Upper lobe of left lung (tissue), 6 donors: Measurements from ENCODE around the gene DENND1A. TPM values are rescaled to one million over a fixed set of nuclear protein-coding genes. Genes with fewer than 3 reads are reported as not detected.

Experiments
- ATAC-seq, 2 donors: fragments of 200-7000 bp; cut with Tn5 transposase; one replicate each; pipeline ENCODE4 v1.9.1; 2022; ENCODE audit warnings: mild to moderate bottlenecking in 2 of 2, moderate library complexity in 2 of 2; ENCODE audit not compliant: low FRiP score in 2 of 2
- DNase-seq, 2 donors: peaks; one replicate each; pipeline ENCODE4 v3.0.0-alpha.2; 2019 to 2020
- H3K27ac ChIP-seq, 4 donors: fragments of 200-600 bp; sonication (generic); one replicate each; pipeline ENCODE4 v1.5.1; 2016 to 2019
- H3K27me3 ChIP-seq, 4 donors: fragments of 200-600 bp; sonication (generic); one replicate each; pipeline ENCODE4 v1.5.1; 2017 to 2019
- H3K36me3 ChIP-seq, 4 donors: fragments of 200-600 bp; sonication (generic); one replicate each; pipeline ENCODE4 v1.5.1; 2016 to 2019
- H3K4me1 ChIP-seq, 4 donors: fragments of 200-600 bp; sonication (generic); one replicate each; pipeline ENCODE4 v1.5.1; 2018 to 2019
- H3K4me3 ChIP-seq, 4 donors: fragments of 200-600 bp; sonication (generic); one replicate each; pipeline ENCODE4 v1.5.1; 2017 to 2019; ENCODE audit warnings: mild to moderate bottlenecking in 2 of 4, moderate library complexity in 1 of 4
- H3K9me3 ChIP-seq, 4 donors: fragments of 200-600 bp; sonication (generic); one replicate each; pipeline ENCODE4 v1.5.1; 2018 to 2019
- CTCF ChIP-seq, 6 experiments: fragments of 450-650 bp in 4 of 6; fragments of 200-600 bp in 2 of 6; sonication (generic) in 2 of 6; IDR thresholded peaks; one replicate each; pipeline ENCODE4 v1.5.1; 2016 to 2019; ENCODE audit warnings: antibody characterized with exemption in 6 of 6
- EP300 ChIP-seq, 4 donors: sonication (generic); formaldehyde crosslinking; IDR thresholded peaks; one replicate each; pipeline ENCODE4 v1.5.1; 2017; ENCODE audit warnings: antibody characterized with exemption in 4 of 4, control low read depth in 2 of 4
- POLR2A ChIP-seq, 4 donors: fragments of 450-650 bp; IDR thresholded peaks; one replicate each; pipeline ENCODE4 v1.5.1; 2016 to 2017; ENCODE audit warnings: antibody characterized with exemption in 4 of 4, mild to moderate bottlenecking in 2 of 4
- POLR2AphosphoS5 ChIP-seq, 2 donors: sonication (generic); formaldehyde crosslinking; IDR thresholded peaks; one replicate each; pipeline ENCODE4 v1.5.1; 2017; ENCODE audit warnings: antibody characterized with exemption in 2 of 2
- WGBS, 2 donors: methylation state at CpG; one replicate each; pipeline ENCODE4 v1.1.5; 2017 to 2018; 5-methylcytosine and 5-hydroxymethylcytosine counted together
- total RNA-seq, 6 donors: library from RNA; depleted of rRNA in 4 of 6; stranded (reverse); fragments of >200 nt in 4 of 6; gene quantifications; one replicate each; pipeline versions ENCODE4 v1.1.0 to v1.2.1, GENCODE V29; 2016 to 2021
- donor health status: DM: no; HTN: no; CAD: no; lungs with moderate emphysema.
- donor health status: DM: no; HTN: yes; CAD: no; lungs with severe emphysema.

DENND1A gene
- total RNA-seq, 6 donors from 2014 or later = 9.8 to 46.1 (median 16.0) TPM

- peaks cover 0 to 21% (median 6%) of the 10 kb centered on the region in 4 donors for H3K36me3 ChIP-seq
- no peak overlapping the region for H3K27ac ChIP-seq
- no peak for TF ChIP-seq CTCF (IDR thresholded peaks at IDR 0.05)
- no peak for TF ChIP-seq POLR2AphosphoS5 (IDR thresholded peaks at IDR 0.05)
- no peak for TF ChIP-seq EP300 (IDR thresholded peaks at IDR 0.05)
- no peak for TF ChIP-seq POLR2A (IDR thresholded peaks at IDR 0.05)
- WGBS, 2 donors = 90 to 96% methylated on average over 14 to 17 of the region's 30 CpGs
- peak in 1 of 2 donors; percentile 63 for DNase-seq
- H3K4me1 ChIP-seq = peaks cover 0 to 9% (median 4%) of the 10 kb centered on the region in 4 donors
- H3K4me3 ChIP-seq = no peak overlapping the region
- ATAC-seq = no peak
- H3K27me3 ChIP-seq = peaks cover 0 to 9% (median 1%) of the 10 kb centered on the region in 4 donors
- no peaks in the 10 kb centered on the region for H3K9me3 ChIP-seq
Observed at GRCh38 chr9:123378956-123379660, 550.8 kb downstream of the DENND1A start.

- ATAC-seq = no peak
- 89 to 100% methylated on average over 2 to 10 of the region's 10 CpGs for WGBS, 2 donors
Observed at GRCh38 chr9:123378025-123378424, 551.9 kb downstream of the DENND1A start.

GRCh38 chr9:123377211-123377971 lies 552.5 kb downstream of the DENND1A start:
- no peak overlapping the region for H3K4me3 ChIP-seq
- 78 to 80% methylated on average over 12 to 21 of the region's 21 CpGs for WGBS, 2 donors
- peak; percentile 3 to 5 for ATAC-seq
- H3K27ac ChIP-seq = no peak overlapping the region
- H3K9me3 ChIP-seq = no peaks in the 10 kb centered on the region
- peaks cover 0 to 21% (median 9%) of the 10 kb centered on the region in 4 donors for H3K4me1 ChIP-seq
- peak in 1 of 2 donors; percentile 57 for DNase-seq
- TF ChIP-seq POLR2AphosphoS5 (IDR thresholded peaks at IDR 0.05) (no peak), CTCF (IDR thresholded peaks at IDR 0.05) (no peak), EP300 (IDR thresholded peaks at IDR 0.05) (no peak), POLR2A (IDR thresholded peaks at IDR 0.05) (no peak)
- peaks cover 0 to 25% (median 9%) of the 10 kb centered on the region in 4 donors for H3K27me3 ChIP-seq
- H3K36me3 ChIP-seq = peaks cover 0 to 10% (median 4%) of the 10 kb centered on the region in 4 donors

More at GRCh38 chr9:123378025-123378424, 551.9 kb downstream of the DENND1A start:
- Histone ChIP-seq H3K27ac (no peak overlapping the region), H3K36me3 (peaks cover 0 to 14% (median 6%) of the 10 kb centered on the region in 4 donors), H3K4me1 (peaks cover 0 to 19% (median 8%) of the 10 kb centered on the region in 4 donors), H3K9me3 (no peaks in the 10 kb centered on the region), H3K27me3 (peaks cover 0 to 20% (median 6%) of the 10 kb centered on the region in 4 donors), H3K4me3 (no peak overlapping the region)
- TF ChIP-seq POLR2A (IDR thresholded peaks at IDR 0.05) = no peak
- TF ChIP-seq POLR2AphosphoS5 (IDR thresholded peaks at IDR 0.05) = no peak
- no peak for TF ChIP-seq CTCF (IDR thresholded peaks at IDR 0.05)
- no peak for TF ChIP-seq EP300 (IDR thresholded peaks at IDR 0.05)
- no peak for DNase-seq

GRCh38 chr9:123376218-123377071 lies 553.5 kb downstream of the DENND1A start:
- WGBS, 2 donors = 77 to 78% methylated on average over 13 to 21 of the region's 24 CpGs
- Histone ChIP-seq H3K27me3 (peaks cover 0 to 26% (median 9%) of the 10 kb centered on the region in 4 donors), H3K36me3 (peaks cover 0 to 5% (median 1%) of the 10 kb centered on the region in 4 donors), H3K27ac (no peak overlapping the region), H3K9me3 (no peaks in the 10 kb centered on the region), H3K4me1 (peaks cover 0 to 21% (median 9%) of the 10 kb centered on the region in 4 donors), H3K4me3 (no peak overlapping the region)
- DNase-seq (peak in 1 of 2 donors; percentile 71), ATAC-seq (no peak)
- TF ChIP-seq POLR2A (IDR thresholded peaks at IDR 0.05) (no peak), CTCF (IDR thresholded peaks at IDR 0.05) (no peak)
